Keratinocyte (primary cell): Measurements from ENCODE around the gene ITGBL1. TPM values are rescaled to one million over a fixed set of nuclear protein-coding genes. Genes with fewer than 3 reads are reported as not detected.

Experiments used
- DNase-seq: peaks from one replicate; pipeline ENCODE4 v3.0.0-alpha.2; 2011; ENCODE audit warnings: low read depth, missing footprints, low spot score
- FAIRE-seq: peaks from 2 replicates; lab custom pipeline; 2011; peaks lifted over from hg19 to GRCh38; lab: Jason Lieb, UNC
- H2AFZ ChIP-seq: 2 replicates; pipeline ENCODE4 v1.6.0; 2012; ENCODE audit warnings: low read length, control low read depth, inconsistent platforms; ENCODE audit not compliant: control insufficient read depth
- H3K27ac ChIP-seq: 2 replicates; pipeline ENCODE4 v1.5.1; 2011; ENCODE audit warnings: low read length; ENCODE audit not compliant: control insufficient read depth, insufficient read depth
- H3K27me3 ChIP-seq: 3 replicates; pipeline ENCODE4 v1.6.0; 2011; ENCODE audit warnings: low read length; ENCODE audit not compliant: control insufficient read depth, insufficient read depth; ENCODE audit errors: extremely low read depth
- H3K36me3 ChIP-seq, 2 experiments: 2 replicates in 1 of 2; 3 replicates in 1 of 2; pipeline ENCODE4 v1.5.1; 2011; ENCODE audit warnings: low read length in 2 of 2, mild to moderate bottlenecking in 1 of 2; ENCODE audit not compliant: control insufficient read depth in 2 of 2, insufficient read depth in 2 of 2; ENCODE audit errors: extremely low read depth in 1 of 2
- H3K4me1 ChIP-seq: 3 replicates; pipeline ENCODE4 v1.5.1; 2011; ENCODE audit warnings: low read length; ENCODE audit not compliant: control insufficient read depth, insufficient read depth; ENCODE audit errors: extremely low read depth
- H3K4me2 ChIP-seq: 3 replicates; pipeline ENCODE4 v1.6.0; 2011; ENCODE audit warnings: low read depth, low read length; ENCODE audit not compliant: control insufficient read depth, insufficient read depth; ENCODE audit errors: extremely low read depth
- H3K4me3 ChIP-seq, 3 experiments: fragments of 200-600 bp in 1 of 3; sonication (generic) in 1 of 3; 2 replicates in 2 of 3; 3 replicates in 1 of 3; pipeline ENCODE4 v1.5.1; 2011 to 2016; ENCODE audit warnings: low read length in 3 of 3, mild to moderate bottlenecking in 3 of 3, control low read depth in 2 of 3, inconsistent platforms in 1 of 3, low read depth in 1 of 3, mixed read lengths in 1 of 3, mixed run types in 1 of 3, moderate library complexity in 1 of 3; ENCODE audit not compliant: control insufficient read depth in 2 of 3, insufficient read depth in 2 of 3; ENCODE audit errors: extremely low read depth in 1 of 3
- H3K79me2 ChIP-seq: 2 replicates; pipeline ENCODE4 v1.6.0; 2012; ENCODE audit warnings: low read length; ENCODE audit not compliant: control insufficient read depth, insufficient read depth
- H3K9ac ChIP-seq: 3 replicates; pipeline ENCODE4 v1.6.0; 2011; ENCODE audit warnings: low read length; ENCODE audit not compliant: control insufficient read depth, insufficient read depth; ENCODE audit errors: extremely low read depth
- H3K9me1 ChIP-seq: 3 replicates; pipeline ENCODE4 v1.6.0; 2011; ENCODE audit warnings: low read length; ENCODE audit not compliant: control insufficient read depth, insufficient read depth; ENCODE audit errors: extremely low read depth
- H3K9me3 ChIP-seq: 2 replicates; pipeline ENCODE4 v1.5.1; 2012; ENCODE audit warnings: low read depth, low read length; ENCODE audit not compliant: control insufficient read depth
- H4K20me1 ChIP-seq: 3 replicates; pipeline ENCODE4 v1.6.0; 2011; ENCODE audit warnings: low read length; ENCODE audit not compliant: control insufficient read depth, insufficient read depth; ENCODE audit errors: extremely low read depth
- CTCF ChIP-seq, 3 experiments: IDR thresholded peaks in 1 of 3; conservative IDR thresholded peaks in 1 of 3; optimal IDR thresholded peaks in 1 of 3; 2 replicates in 2 of 3; 3 replicates in 1 of 3; pipeline versions ENCODE3 to v1.5.1; 2011; ENCODE audit warnings: low read length in 3 of 3, mild to moderate bottlenecking in 3 of 3, moderate library complexity in 2 of 3, control low read depth in 1 of 3, inconsistent platforms in 1 of 3; ENCODE audit not compliant: insufficient read depth in 2 of 3; ENCODE audit errors: extremely low read depth in 1 of 3
- EZH2 ChIP-seq: IDR thresholded peaks from one replicate; pipeline ENCODE4 v1.6.1; 2012; ENCODE audit warnings: inconsistent platforms, mild to moderate bottlenecking, low read length, moderate library complexity
- dilution Hi-C: fragments of 300-500 bp; cut with MboI; formaldehyde crosslinking; loops from one replicate; pipeline ENCODE4 v1.7.0; 2020; ENCODE audit warnings: low sequenced_read_pairs; ENCODE audit not compliant: extremely low pct_ligation_motif_present
- polyA plus RNA-seq, 5 experiments: library from polyadenylated mRNA; depleted of rRNA in 3 of 5; stranded (reverse) in 3 of 5; stranded (forward) in 1 of 5; unstranded in 1 of 5; fragments of >200 nt; gene quantifications; 1 replicate in 1 of 5; 2 replicates in 3 of 5; 3 replicates in 1 of 5; pipeline versions ENCODE4 v1.2.1 to v1.2.3, GENCODE V29; 2011 to 2012; ENCODE audit warnings: missing spikeins in 2 of 5, low read depth in 1 of 5, low replicate concordance in 1 of 5

The ITGBL1 gene
- polyA plus RNA-seq, 1 donor (not counting 4 experiments of a cell fraction or from before 2014, with no cell fraction given): 2.1 TPM

GRCh38 chr13:101640788-101641400 is 188.4 kb downstream of the ITGBL1 start:
- H3K79me2 ChIP-seq: no peaks in the 10 kb centered on the region
- no peaks in the 10 kb centered on the region for H4K20me1 ChIP-seq
- H3K9me3 ChIP-seq: no peaks in the 10 kb centered on the region
- peaks cover 23% of the 10 kb centered on the region for H3K4me1 ChIP-seq
- H3K27ac ChIP-seq: peak overlapping the region; percentile 12
- H3K27me3 ChIP-seq: no peaks in the 10 kb centered on the region
- peak; percentile 36 for DNase-seq
- no peaks in the 10 kb centered on the region for H3K36me3 ChIP-seq
- H3K4me2 ChIP-seq: peak overlapping the region; percentile 60
- dilution Hi-C loops: no loop called here
- peak; percentile 82 for FAIRE-seq
- no peak overlapping the region for H3K4me3 ChIP-seq
- no peaks in the 10 kb centered on the region for H3K9me1 ChIP-seq
- TF ChIP-seq CTCF (optimal IDR thresholded peaks at IDR 0.05 in 1 of 3, IDR thresholded peaks at IDR 0.05 in 1 of 3, conservative IDR thresholded peaks at IDR 0.05 in 1 of 3; ENCODE audit: extremely low read depth in 1 of 3, insufficient read depth in 2 of 3, low read length in 3 of 3): no peak
- H3K9ac ChIP-seq: no peak overlapping the region
- H2AFZ ChIP-seq: peak overlapping the region; percentile 42

- Histone ChIP-seq H4K20me1 (no peaks in the 10 kb centered on the region), H2AFZ (no peak overlapping the region), H3K4me3 (no peak overlapping the region), H3K27ac (no peak overlapping the region), H3K9ac (no peak overlapping the region), H3K27me3 (no peaks in the 10 kb centered on the region), H3K9me1 (no peaks in the 10 kb centered on the region), H3K4me2 (no peak overlapping the region), H3K79me2 (no peaks in the 10 kb centered on the region), H3K36me3 (no peaks in the 10 kb centered on the region), H3K9me3 (no peaks in the 10 kb centered on the region), H3K4me1 (peaks cover 12% of the 10 kb centered on the region)
- no peak for DNase-seq
- FAIRE-seq: peak; percentile 26
- no peak for TF ChIP-seq EZH2
- no peak for TF ChIP-seq CTCF (optimal IDR thresholded peaks at IDR 0.05 in 1 of 3, IDR thresholded peaks at IDR 0.05 in 1 of 3, conservative IDR thresholded peaks at IDR 0.05 in 1 of 3; ENCODE audit: extremely low read depth in 1 of 3, insufficient read depth in 2 of 3, low read length in 3 of 3)
- dilution Hi-C loops: no loop called here
Measured at GRCh38 chr13:101645871-101646270, 193.4 kb downstream of the ITGBL1 start.
